Measurements from ENCODE around the gene SLC25A12.

SLC25A12 gene

GRCh38 chr2:171893824-171894611, at the start of gene SLC25A12:
Gene SLC25A12, minus strand, starts transcription at chr2:171894244. Its CDS starts 30 bp downstream, at chr2:171894214.
- TF ChIP-seq GATA3 (IDR thresholded peaks at IDR 0.05; ENCODE audit: low read depth, low read length) (no peak), GATA2 (IDR thresholded peaks at IDR 0.05; ENCODE audit: low read depth, low read length) (no peak)

- TF ChIP-seq GATA3 (IDR thresholded peaks at IDR 0.05; ENCODE audit: low read depth, low read length) (no peak), GATA2 (IDR thresholded peaks at IDR 0.05; ENCODE audit: low read depth, low read length) (no peak)
Measured at GRCh38 chr2:171941316-171941699, 47.3 kb upstream of the SLC25A12 start.

- TF ChIP-seq GATA2 (IDR thresholded peaks at IDR 0.05; ENCODE audit: low read depth, low read length) (no peak), GATA3 (IDR thresholded peaks at IDR 0.05; ENCODE audit: low read depth, low read length) (no peak)
Measured at GRCh38 chr2:171939743-171940071, 45.7 kb upstream of the SLC25A12 start.

GRCh38 chr2:171939058-171939742, 45.2 kb upstream of the SLC25A12 start:
- no peak for TF ChIP-seq GATA2 (IDR thresholded peaks at IDR 0.05; ENCODE audit: low read depth, low read length)

GRCh38 chr2:171930385-171930784, 36.3 kb upstream of the SLC25A12 start:
- no peak for TF ChIP-seq GATA2 (IDR thresholded peaks at IDR 0.05; ENCODE audit: low read depth, low read length)
- no peak for TF ChIP-seq GATA3 (IDR thresholded peaks at IDR 0.05; ENCODE audit: low read depth, low read length)

- TF ChIP-seq GATA2 (IDR thresholded peaks at IDR 0.05; ENCODE audit: low read depth, low read length), result no peak
- TF ChIP-seq GATA3 (IDR thresholded peaks at IDR 0.05; ENCODE audit: low read depth, low read length), result no peak
Measured at GRCh38 chr2:171924170-171924942, 30.3 kb upstream of the SLC25A12 start.

GRCh38 chr2:171923206-171923605, 29.2 kb upstream of the SLC25A12 start:
- TF ChIP-seq GATA2 (IDR thresholded peaks at IDR 0.05; ENCODE audit: low read depth, low read length), result no peak

GRCh38 chr2:171922230-171923022, 28.4 kb upstream of the SLC25A12 start, which contains the start of gene HAT1:
Gene HAT1, plus strand, starts transcription at chr2:171922461. Its CDS starts 40 bp downstream, at chr2:171922501.
- TF ChIP-seq GATA2 (IDR thresholded peaks at IDR 0.05; ENCODE audit: low read depth, low read length) (no peak), GATA3 (IDR thresholded peaks at IDR 0.05; ENCODE audit: low read depth, low read length) (no peak)

GRCh38 chr2:171921970-171922229, 27.9 kb upstream of the SLC25A12 start:
- TF ChIP-seq GATA2 (IDR thresholded peaks at IDR 0.05; ENCODE audit: low read depth, low read length), result no peak
- TF ChIP-seq GATA3 (IDR thresholded peaks at IDR 0.05; ENCODE audit: low read depth, low read length), result no peak

- no peak for TF ChIP-seq GATA2 (IDR thresholded peaks at IDR 0.05; ENCODE audit: low read depth, low read length)
- no peak for TF ChIP-seq GATA3 (IDR thresholded peaks at IDR 0.05; ENCODE audit: low read depth, low read length)
Measured at GRCh38 chr2:171919453-171919852, 25.4 kb upstream of the SLC25A12 start.

GRCh38 chr2:171913517-171913916, 19.5 kb upstream of the SLC25A12 start:
- no peak for TF ChIP-seq GATA3 (IDR thresholded peaks at IDR 0.05; ENCODE audit: low read depth, low read length)
- TF ChIP-seq GATA2 (IDR thresholded peaks at IDR 0.05; ENCODE audit: low read depth, low read length), result no peak

GRCh38 chr2:171910494-171910893, 16.4 kb upstream of the SLC25A12 start:
- TF ChIP-seq GATA3 (IDR thresholded peaks at IDR 0.05; ENCODE audit: low read depth, low read length) (no peak), GATA2 (IDR thresholded peaks at IDR 0.05; ENCODE audit: low read depth, low read length) (no peak)

- TF ChIP-seq GATA3 (IDR thresholded peaks at IDR 0.05; ENCODE audit: low read depth, low read length), result no peak
- TF ChIP-seq GATA2 (IDR thresholded peaks at IDR 0.05; ENCODE audit: low read depth, low read length), result no peak
Measured at GRCh38 chr2:171909266-171909665, 15.2 kb upstream of the SLC25A12 start.

GRCh38 chr2:171908235-171908634, 14.2 kb upstream of the SLC25A12 start:
- TF ChIP-seq GATA2 (IDR thresholded peaks at IDR 0.05; ENCODE audit: low read depth, low read length), result no peak
- no peak for TF ChIP-seq GATA3 (IDR thresholded peaks at IDR 0.05; ENCODE audit: low read depth, low read length)
